Mesenchymal stem cell (in vitro differentiated cells and primary cell): Measurements from ENCODE around the gene CELF2.
A peak's percentile ranks its signal among the peaks of the same experiment; 100 is the strongest.

Experiments used
- DNase-seq: peaks from one replicate; pipeline ENCODE4 v3.0.0-alpha.2; 2013
- H2AFZ ChIP-seq: one replicate; pipeline ENCODE4 v1.6.1; 2013; ENCODE audit warnings: low read depth, mild to moderate bottlenecking, control low read depth, inconsistent platforms, low read length, moderate library complexity
- H2AK5ac ChIP-seq: 2 replicates; pipeline ENCODE4 v1.6.1; 2013; ENCODE audit warnings: low read length, moderate library complexity, mild to moderate bottlenecking, inconsistent platforms; ENCODE audit not compliant: severe bottlenecking
- H2BK120ac ChIP-seq: one replicate; pipeline ENCODE4 v1.6.1; 2013; ENCODE audit warnings: low read depth, mild to moderate bottlenecking, inconsistent platforms, low read length, moderate library complexity
- H2BK12ac ChIP-seq, 2 experiments: one replicate each; pipeline ENCODE4 v1.6.1; 2013; ENCODE audit warnings: inconsistent platforms in 2 of 2, low read length in 2 of 2, mild to moderate bottlenecking in 2 of 2, moderate library complexity in 2 of 2, control low read depth in 1 of 2
- H2BK15ac ChIP-seq: one replicate; pipeline ENCODE4 v1.6.1; 2013; ENCODE audit warnings: mild to moderate bottlenecking, low read depth, inconsistent platforms; ENCODE audit not compliant: poor library complexity, severe bottlenecking
- H2BK5ac ChIP-seq: 2 replicates; pipeline ENCODE4 v1.6.1; 2013; ENCODE audit warnings: low read depth, mild to moderate bottlenecking, low read length, control low read depth, inconsistent platforms; ENCODE audit not compliant: poor library complexity, severe bottlenecking
- H3K14ac ChIP-seq, 2 experiments: one replicate each; pipeline ENCODE4 v1.6.1; 2013; ENCODE audit warnings: inconsistent platforms in 2 of 2, low read length in 2 of 2, control low read depth in 1 of 2, mild to moderate bottlenecking in 1 of 2, moderate library complexity in 1 of 2
- H3K18ac ChIP-seq, 2 experiments: one replicate each; pipeline ENCODE4 v1.6.1; 2013; ENCODE audit warnings: inconsistent platforms in 2 of 2, low read length in 2 of 2, control low read depth in 1 of 2, low read depth in 1 of 2, mild to moderate bottlenecking in 1 of 2
- H3K23ac ChIP-seq, 2 experiments: one replicate each; pipeline ENCODE4 v1.6.1; 2013; ENCODE audit warnings: inconsistent platforms in 2 of 2, low read length in 2 of 2, mild to moderate bottlenecking in 2 of 2, moderate library complexity in 2 of 2, control low read depth in 1 of 2
- H3K27ac ChIP-seq: 2 replicates; pipeline ENCODE4 v1.5.1; 2013; ENCODE audit warnings: mild to moderate bottlenecking, moderate library complexity, low read length, control low read depth, inconsistent platforms; ENCODE audit not compliant: poor library complexity, severe bottlenecking
- H3K27me3 ChIP-seq, 2 experiments: 2 replicates each; pipeline versions ENCODE4 v1.6.1 to v1.7.0; 2013; ENCODE audit warnings: low read length in 2 of 2, mild to moderate bottlenecking in 2 of 2, moderate library complexity in 2 of 2, control low read depth in 1 of 2, inconsistent platforms in 1 of 2; ENCODE audit not compliant: control insufficient read depth in 1 of 2, insufficient read depth in 1 of 2
- H3K36me3 ChIP-seq, 2 experiments: 2 replicates each; pipeline versions ENCODE4 v1.6.1 to v1.7.0; 2013; ENCODE audit warnings: low read length in 2 of 2, control low read depth in 1 of 2, inconsistent platforms in 1 of 2, low read depth in 1 of 2, mild to moderate bottlenecking in 1 of 2; ENCODE audit not compliant: insufficient read depth in 2 of 2, control insufficient read depth in 1 of 2
- H3K4ac ChIP-seq, 2 experiments: one replicate each; pipeline ENCODE4 v1.6.1; 2013; ENCODE audit warnings: inconsistent platforms in 2 of 2, low read length in 2 of 2, mild to moderate bottlenecking in 2 of 2, moderate library complexity in 2 of 2, control low read depth in 1 of 2, low read depth in 1 of 2
- H3K4me1 ChIP-seq: 2 replicates; pipeline ENCODE4 v1.6.1; 2013; ENCODE audit warnings: low read depth, low read length, control low read depth; ENCODE audit not compliant: control insufficient read depth, insufficient read depth
- H3K4me2 ChIP-seq: 2 replicates; pipeline ENCODE4 v1.6.1; 2013; ENCODE audit warnings: low read length, mild to moderate bottlenecking, inconsistent platforms; ENCODE audit not compliant: poor library complexity, severe bottlenecking
- H3K4me3 ChIP-seq, 2 experiments: 2 replicates each; pipeline versions ENCODE4 v1.5.1 to v1.7.0; 2013; ENCODE audit warnings: low read length in 2 of 2, mild to moderate bottlenecking in 2 of 2, control low read depth in 1 of 2, low read depth in 1 of 2; ENCODE audit not compliant: insufficient read depth in 1 of 2
- H3K79me1 ChIP-seq: replicated peaks from 2 replicates; pipeline ENCODE4 v1.6.1; 2013; ENCODE audit warnings: mild to moderate bottlenecking, control low read depth, low read length, inconsistent platforms; ENCODE audit not compliant: poor library complexity, severe bottlenecking
- H3K9ac ChIP-seq: 2 replicates; pipeline ENCODE4 v1.7.0; 2013; ENCODE audit warnings: mild to moderate bottlenecking, low read length, moderate library complexity
- H3K9me3 ChIP-seq: 2 replicates; pipeline ENCODE4 v1.7.0; 2013; ENCODE audit warnings: mild to moderate bottlenecking, low read length; ENCODE audit not compliant: control insufficient read depth
- H4K8ac ChIP-seq: one replicate; pipeline ENCODE4 v1.6.1; 2013; ENCODE audit warnings: inconsistent platforms, mild to moderate bottlenecking, low read length, moderate library complexity
- H4K91ac ChIP-seq: one replicate; pipeline ENCODE4 v1.6.1; 2013; ENCODE audit warnings: mild to moderate bottlenecking, low read length, inconsistent platforms
- WGBS: methylation state at CpG from one replicate; pipeline ENCODE4 v1.1.7; 2013; ENCODE audit warnings: mixed read lengths; 5-methylcytosine and 5-hydroxymethylcytosine counted together

Gene CELF2

DNA sequence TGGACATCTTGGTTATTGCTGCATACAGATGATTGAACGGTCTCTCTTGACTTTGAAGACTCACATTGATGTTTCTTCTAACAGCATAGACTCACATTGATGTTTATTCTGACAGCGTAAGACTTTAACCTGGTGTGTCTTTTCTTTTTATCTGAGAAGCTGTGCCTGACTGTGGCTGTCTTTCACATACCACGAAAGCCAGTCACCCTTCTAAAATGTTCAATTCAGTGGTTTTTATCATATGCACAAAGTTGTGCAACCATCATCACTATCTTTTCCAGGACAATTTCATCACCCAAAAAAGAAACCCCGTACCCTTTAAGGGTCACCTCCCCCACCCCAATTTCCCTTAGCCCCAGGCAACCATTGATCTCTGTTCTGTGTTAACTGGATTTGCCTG, 24.7 kb downstream of the CELF2 start:
- Histone ChIP-seq H2BK15ac (no peak overlapping the region), H3K4ac (no peak overlapping the region), H3K4me1 (peaks cover 6% of the 10 kb centered on the region), H2AFZ (no peak overlapping the region), H3K27me3 (no peaks in the 10 kb centered on the region), H3K4me2 (no peak overlapping the region), H2BK12ac (no peak overlapping the region), H3K9me3 (no peaks in the 10 kb centered on the region), H4K8ac (no peak overlapping the region), H4K91ac (no peak overlapping the region), H3K4me3 (no peak overlapping the region), H3K79me1 (peaks cover 40% of the 10 kb centered on the region), H3K27ac (no peak overlapping the region), H3K36me3 (peaks cover 3 to 13% of the 10 kb centered on the region in 2 experiments), H3K14ac (no peak overlapping the region), H3K23ac (no peak overlapping the region), H2AK5ac (no peak overlapping the region), H2BK120ac (no peak overlapping the region), H3K9ac (no peak overlapping the region), H3K18ac (no peak overlapping the region), H2BK5ac (no peak overlapping the region)
- WGBS = 86% methylated on average over 4 of the region's 4 CpGs
- peak; percentile 11 for DNase-seq

DNA sequence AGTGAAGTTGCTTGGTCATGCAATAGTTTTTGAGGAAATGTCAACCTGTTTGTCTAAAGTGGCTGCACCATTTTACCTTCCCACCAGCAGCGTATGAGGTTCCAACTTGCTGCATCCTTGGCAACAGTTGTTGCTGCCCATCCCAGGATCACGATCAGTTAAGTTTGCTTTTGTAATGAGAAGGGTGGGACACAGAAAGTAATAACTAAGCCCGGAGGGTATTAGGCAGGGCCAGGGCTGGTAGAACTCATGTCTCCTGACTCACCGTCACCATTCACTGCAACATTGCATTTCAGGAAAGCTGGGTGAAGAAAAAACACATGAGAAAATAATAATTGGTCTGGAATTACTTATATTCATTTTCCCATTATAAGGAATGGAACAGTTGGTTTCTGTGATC, 25.4 kb downstream of the CELF2 start:
- Histone ChIP-seq H4K8ac (no peak overlapping the region), H3K4me3 (no peak overlapping the region), H3K27ac (no peak overlapping the region), H3K27me3 (no peaks in the 10 kb centered on the region), H2AK5ac (no peak overlapping the region), H3K4me2 (no peak overlapping the region), H2BK120ac (no peak overlapping the region), H2BK15ac (no peak overlapping the region), H3K14ac (no peak overlapping the region), H3K4me1 (peaks cover 6% of the 10 kb centered on the region), H3K4ac (no peak overlapping the region), H4K91ac (no peak overlapping the region), H3K9ac (no peak overlapping the region), H3K9me3 (no peaks in the 10 kb centered on the region), H2BK5ac (no peak overlapping the region), H3K36me3 (peaks cover 3 to 13% of the 10 kb centered on the region in 2 experiments), H2BK12ac (no peak overlapping the region), H3K79me1 (peaks cover 40% of the 10 kb centered on the region), H2AFZ (no peak overlapping the region), H3K18ac (no peak overlapping the region), H3K23ac (no peak overlapping the region)
- whole genome bisulfite sequencing = 96% methylated on average over 3 of the region's 4 CpGs
- no peak for DNase-seq

DNA sequence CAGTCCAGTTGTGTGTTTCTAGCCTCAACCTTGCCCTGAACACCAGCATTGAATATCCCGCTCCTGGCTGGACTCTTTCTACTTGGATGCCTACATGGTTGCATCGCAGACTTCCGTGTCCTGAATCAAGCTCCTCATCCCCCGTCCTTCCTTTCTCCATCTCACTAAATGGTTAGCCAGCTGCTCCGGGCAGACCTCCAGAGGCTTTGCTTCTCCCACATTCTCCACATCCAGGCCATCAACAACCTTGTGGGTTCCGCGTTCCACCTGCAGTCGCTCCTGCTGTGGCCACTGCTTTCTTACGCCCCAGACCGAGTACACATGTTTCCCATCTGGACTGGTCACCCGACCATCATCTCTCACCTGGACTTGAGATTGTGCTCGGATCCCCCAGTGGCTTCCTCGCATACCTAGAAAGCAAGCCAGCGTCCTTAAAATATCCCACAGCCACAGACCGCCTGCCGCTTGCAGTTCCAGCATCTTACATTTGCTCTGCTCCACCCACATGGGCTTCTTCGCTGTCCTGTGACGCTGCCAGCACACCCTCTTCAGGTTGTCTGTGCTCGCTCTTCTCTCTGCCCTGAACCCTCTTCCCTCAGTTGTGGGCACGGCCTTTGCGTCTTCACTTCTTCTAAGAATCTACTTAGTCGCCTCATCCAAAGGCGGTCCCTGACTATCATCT, 25.9 kb downstream of the CELF2 start:
- H2BK120ac ChIP-seq = no peak overlapping the region
- H3K4me1 ChIP-seq = peaks cover 6% of the 10 kb centered on the region
- no peak overlapping the region for H3K9ac ChIP-seq
- H2BK12ac ChIP-seq = no peak overlapping the region
- 93% methylated on average over 23 of the region's 23 CpGs for WGBS
- DNase-seq = no peak
- no peak overlapping the region for H3K18ac ChIP-seq
- H3K4me3 ChIP-seq = no peak overlapping the region
- H3K27ac ChIP-seq = no peak overlapping the region
- no peaks in the 10 kb centered on the region for H3K9me3 ChIP-seq
- H3K27me3 ChIP-seq = no peaks in the 10 kb centered on the region
- H3K14ac ChIP-seq = peak overlapping the region in 1 of 2 experiments; percentile 7
- peaks cover 3 to 13% of the 10 kb centered on the region in 2 experiments for H3K36me3 ChIP-seq
- H2AK5ac ChIP-seq = no peak overlapping the region
- no peak overlapping the region for H3K4ac ChIP-seq
- no peak overlapping the region for H3K4me2 ChIP-seq
- H3K79me1 ChIP-seq = peaks cover 38% of the 10 kb centered on the region
- H2BK5ac ChIP-seq = no peak overlapping the region
- no peak overlapping the region for H2AFZ ChIP-seq
- no peak overlapping the region for H2BK15ac ChIP-seq
- H4K8ac ChIP-seq = no peak overlapping the region
- no peak overlapping the region for H3K23ac ChIP-seq
- H4K91ac ChIP-seq = no peak overlapping the region

DNA sequence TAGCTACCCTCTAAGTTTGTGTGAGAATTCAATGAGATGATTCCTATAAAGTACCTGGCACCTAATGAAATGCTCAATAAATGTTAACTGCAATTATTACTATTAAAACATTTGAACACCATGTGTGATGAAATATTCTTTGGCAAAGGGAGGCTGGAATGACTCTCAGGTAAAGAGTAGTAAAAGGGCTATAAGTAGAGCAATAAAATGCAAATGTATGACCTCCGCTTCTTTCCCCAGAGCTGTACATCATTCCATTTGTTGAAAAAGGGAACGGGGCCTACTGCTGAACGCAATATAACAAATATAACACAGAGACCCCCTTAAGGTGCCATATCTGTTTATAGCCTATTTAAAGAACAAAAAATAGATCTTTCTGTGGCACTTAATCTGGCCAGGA, 27.8 kb downstream of the CELF2 start:
- 79% methylated on average over 2 of the region's 3 CpGs for WGBS
- H2BK5ac ChIP-seq = no peak overlapping the region

More for the DNA sequence above, 27.8 kb downstream of the CELF2 start:
- Histone ChIP-seq H3K4ac (no peak overlapping the region), H3K4me1 (peaks cover 7% of the 10 kb centered on the region), H3K27ac (no peak overlapping the region), H3K14ac (no peak overlapping the region), H3K36me3 (peaks cover 0 to 9% of the 10 kb centered on the region in 2 experiments), H4K91ac (no peak overlapping the region), H2AFZ (no peak overlapping the region), H3K9ac (peak overlapping the region; percentile 84), H2BK12ac (no peak overlapping the region), H2BK120ac (no peak overlapping the region), H4K8ac (no peak overlapping the region), H3K79me1 (peaks cover 38% of the 10 kb centered on the region), H3K4me3 (peak overlapping the region in 1 of 2 experiments; percentile 68), H2BK15ac (no peak overlapping the region), H3K4me2 (no peak overlapping the region), H3K27me3 (no peaks in the 10 kb centered on the region), H3K18ac (no peak overlapping the region), H3K9me3 (no peaks in the 10 kb centered on the region), H2AK5ac (no peak overlapping the region), H3K23ac (no peak overlapping the region)
- DNase-seq = no peak
